Esophagus squamous epithelium (tissue), 4 donors: ENCODE measurements around the gene ZP2.

Source experiments
- POLR2A ChIP-seq, 4 donors: fragments of 450-650 bp; IDR thresholded peaks; one replicate each; pipeline ENCODE4 v1.6.1; 2017; ENCODE audit warnings: antibody characterized with exemption in 4 of 4, mild to moderate bottlenecking in 4 of 4, moderate library complexity in 3 of 4
- TF ChIP-seq, protein P1 (sequence below), 6 experiments: fragments of 450-650 bp in 4 of 6; fragments of 200-600 bp in 2 of 6; sonication (generic) in 2 of 6; IDR thresholded peaks; one replicate each; pipeline ENCODE4 v1.5.1; 2016 to 2019; ENCODE audit warnings: antibody characterized with exemption in 6 of 6, mild to moderate bottlenecking in 4 of 6, moderate library complexity in 4 of 6

DNA sequence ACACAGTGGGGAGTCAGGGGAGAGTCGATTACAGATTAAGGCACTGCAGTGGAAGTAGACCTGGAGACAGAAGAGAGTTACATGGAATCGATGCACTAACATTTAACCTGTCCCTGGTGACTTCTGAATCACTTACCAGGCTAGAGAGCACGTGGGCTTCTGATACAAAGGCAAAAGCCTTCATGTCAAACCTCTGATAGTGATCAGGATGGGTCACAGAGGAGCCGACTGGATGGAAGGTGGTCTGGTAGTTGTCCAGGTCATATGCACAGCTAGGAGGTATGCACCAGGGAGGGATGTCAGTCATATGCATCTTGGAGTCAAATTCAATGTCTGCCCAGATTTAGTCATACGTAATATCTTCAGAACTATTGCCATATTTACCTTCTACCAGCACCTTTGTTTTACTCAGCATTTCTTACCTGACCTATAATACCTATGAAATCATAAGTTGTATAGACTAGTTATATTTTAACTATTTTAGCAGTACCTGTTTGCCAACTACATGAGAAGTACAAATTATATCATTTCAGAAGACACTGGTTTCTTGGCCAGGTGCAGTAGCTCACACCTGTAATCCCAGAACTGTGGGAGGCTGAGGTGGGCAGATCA, 11.7 kb downstream of the ZP2 start:
- TF ChIP-seq POLR2A (IDR thresholded peaks at IDR 0.05), result no peak
- TF ChIP-seq, protein P1, sequence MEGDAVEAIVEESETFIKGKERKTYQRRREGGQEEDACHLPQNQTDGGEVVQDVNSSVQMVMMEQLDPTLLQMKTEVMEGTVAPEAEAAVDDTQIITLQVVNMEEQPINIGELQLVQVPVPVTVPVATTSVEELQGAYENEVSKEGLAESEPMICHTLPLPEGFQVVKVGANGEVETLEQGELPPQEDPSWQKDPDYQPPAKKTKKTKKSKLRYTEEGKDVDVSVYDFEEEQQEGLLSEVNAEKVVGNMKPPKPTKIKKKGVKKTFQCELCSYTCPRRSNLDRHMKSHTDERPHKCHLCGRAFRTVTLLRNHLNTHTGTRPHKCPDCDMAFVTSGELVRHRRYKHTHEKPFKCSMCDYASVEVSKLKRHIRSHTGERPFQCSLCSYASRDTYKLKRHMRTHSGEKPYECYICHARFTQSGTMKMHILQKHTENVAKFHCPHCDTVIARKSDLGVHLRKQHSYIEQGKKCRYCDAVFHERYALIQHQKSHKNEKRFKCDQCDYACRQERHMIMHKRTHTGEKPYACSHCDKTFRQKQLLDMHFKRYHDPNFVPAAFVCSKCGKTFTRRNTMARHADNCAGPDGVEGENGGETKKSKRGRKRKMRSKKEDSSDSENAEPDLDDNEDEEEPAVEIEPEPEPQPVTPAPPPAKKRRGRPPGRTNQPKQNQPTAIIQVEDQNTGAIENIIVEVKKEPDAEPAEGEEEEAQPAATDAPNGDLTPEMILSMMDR (IDR thresholded peaks at IDR 0.05), result no peak
